GM12878 (cell line): ENCODE results near the gene ELOA. TPM values are rescaled to one million over a fixed set of nuclear protein-coding genes. Genes with fewer than 3 reads are reported as not detected.
A peak's percentile ranks its signal among the peaks of the same experiment; 100 is the strongest.

Experiments used
- DPF2 ChIP-seq: fragments of 450-650 bp; IDR thresholded peaks from 2 replicates; pipeline ENCODE4 v1.6.1; 2017; ENCODE audit warnings: mild to moderate bottlenecking
- ESRRA ChIP-seq: IDR thresholded peaks from 2 replicates; pipeline ENCODE4 v1.6.1; 2012; ENCODE audit warnings: mild to moderate bottlenecking, low read length, improper control_type of control experiment
- FOXK2 ChIP-seq: fragments of 450-650 bp; IDR thresholded peaks from 2 replicates; pipeline ENCODE4 v1.6.1; 2017; ENCODE audit warnings: mild to moderate bottlenecking, moderate library complexity
- GABPA ChIP-seq: IDR thresholded peaks from 2 replicates; pipeline ENCODE4 v1.6.1; 2014; ENCODE audit warnings: antibody characterized with exemption, low read depth, mild to moderate bottlenecking, inconsistent platforms
- IKZF2 ChIP-seq, 2 experiments: fragments of 450-650 bp; IDR thresholded peaks; 2 replicates each; pipeline ENCODE4 v1.6.1; 2017; ENCODE audit warnings: mild to moderate bottlenecking in 2 of 2, moderate library complexity in 2 of 2
- IRF4 ChIP-seq: IDR thresholded peaks from 2 replicates; pipeline ENCODE4 v1.6.1; 2011; ENCODE audit warnings: low read depth, low read length
- KLF5 ChIP-seq: fragments of 450-650 bp; IDR thresholded peaks from 2 replicates; pipeline ENCODE4 v1.6.1; 2014; ENCODE audit warnings: mild to moderate bottlenecking; ENCODE audit not compliant: partially characterized antibody
- PML ChIP-seq: IDR thresholded peaks from 2 replicates; pipeline ENCODE4 v1.6.1; 2012; ENCODE audit warnings: low read length, inconsistent platforms
- POLR2AphosphoS2 ChIP-seq: IDR thresholded peaks from 2 replicates; pipeline ENCODE4 v1.6.1; 2011; ENCODE audit warnings: low read depth, mild to moderate bottlenecking, low read length, improper control_type of control experiment, moderate library complexity
- POU2F2 ChIP-seq: IDR thresholded peaks from 3 replicates; pipeline ENCODE4 v1.6.1; 2011; ENCODE audit warnings: low read depth, mild to moderate bottlenecking, low read length, borderline replicate concordance
- RAD51 ChIP-seq: fragments of 450-650 bp; IDR thresholded peaks from 2 replicates; pipeline ENCODE4 v1.6.1; 2016; ENCODE audit warnings: moderate library complexity, mild to moderate bottlenecking, inconsistent platforms
- SIX5 ChIP-seq: IDR thresholded peaks from 2 replicates; pipeline ENCODE4 v1.6.1; 2011; ENCODE audit warnings: mild to moderate bottlenecking, low read depth, low read length, moderate library complexity; ENCODE audit not compliant: severe bottlenecking
- SP1 ChIP-seq: IDR thresholded peaks from one replicate; pipeline ENCODE4 v1.6.1; 2011; ENCODE audit warnings: low read depth, low read length
- STAT1 ChIP-seq: fragments of 450-650 bp; conservative IDR thresholded peaks from 2 replicates; pipeline ENCODE4 v1.6.1; 2014; ENCODE audit warnings: antibody characterized with exemption, mild to moderate bottlenecking
- TCF3 ChIP-seq: IDR thresholded peaks from 2 replicates; pipeline ENCODE4 v1.6.1; 2012; ENCODE audit warnings: low read depth, mild to moderate bottlenecking, low read length, borderline replicate concordance; ENCODE audit not compliant: insufficient read depth
- ZNF274 ChIP-seq: IDR thresholded peaks from one replicate; pipeline ENCODE4 v1.8.0; 2011; ENCODE audit not compliant: insufficient read length, insufficient read depth
- polyA plus RNA-seq, 11 experiments: library from polyadenylated mRNA; depleted of rRNA in 4 of 11; unstranded in 6 of 11; stranded (reverse) in 5 of 11; fragments of >200 nt; fragmentation: Nextera tagmentation in 4 of 11; fragmentation: Illumina TruSeq in 1 of 11; extraction: Ambion mirVana in 4 of 11; extraction: Trizol in 1 of 11; gene quantifications; 1 replicate in 1 of 11; 2 replicates in 10 of 11; pipeline versions ENCODE4 v1.2.1 to v1.2.3, GENCODE V29; 2011 to 2016; ENCODE audit warnings: inconsistent platforms in 2 of 11, missing spikeins in 2 of 11, low read depth in 1 of 11
- total RNA-seq, 4 experiments: library from RNA; depleted of rRNA in 3 of 4; stranded (reverse); fragments of >200 nt in 3 of 4; fragmentation: Illumina TruSeq in 1 of 4; extraction: Trizol in 1 of 4; gene quantifications; 2 replicates each; pipeline versions ENCODE4 v1.2.1 to v1.2.3, GENCODE V29; 2013 to 2021
- TF ChIP-seq, protein P1 (sequence below): IDR thresholded peaks from 2 replicates; pipeline ENCODE4 v1.6.1; 2012; ENCODE audit warnings: low read depth, low read length, improper control_type of control experiment
- TF ChIP-seq, protein P2 (sequence below): IDR thresholded peaks from 2 replicates; pipeline ENCODE4 v1.6.1; 2012; ENCODE audit warnings: improper control_type of control experiment, low read depth, low read length; ENCODE audit not compliant: insufficient replicate concordance
- TF ChIP-seq, protein P3 (sequence below): fragments of 450-650 bp; IDR thresholded peaks from 2 replicates; pipeline ENCODE4 v1.6.1; 2017; ENCODE audit warnings: mild to moderate bottlenecking, low read depth, inconsistent platforms; ENCODE audit not compliant: poor library complexity, severe bottlenecking

ELOA gene
- total and polyA plus RNA-seq, 10 of the 15 experiments (the other 5 are each of a cell fraction or from before 2014, with no cell fraction given): 20.1 to 63.6 (median 39.8) TPM

DNA sequence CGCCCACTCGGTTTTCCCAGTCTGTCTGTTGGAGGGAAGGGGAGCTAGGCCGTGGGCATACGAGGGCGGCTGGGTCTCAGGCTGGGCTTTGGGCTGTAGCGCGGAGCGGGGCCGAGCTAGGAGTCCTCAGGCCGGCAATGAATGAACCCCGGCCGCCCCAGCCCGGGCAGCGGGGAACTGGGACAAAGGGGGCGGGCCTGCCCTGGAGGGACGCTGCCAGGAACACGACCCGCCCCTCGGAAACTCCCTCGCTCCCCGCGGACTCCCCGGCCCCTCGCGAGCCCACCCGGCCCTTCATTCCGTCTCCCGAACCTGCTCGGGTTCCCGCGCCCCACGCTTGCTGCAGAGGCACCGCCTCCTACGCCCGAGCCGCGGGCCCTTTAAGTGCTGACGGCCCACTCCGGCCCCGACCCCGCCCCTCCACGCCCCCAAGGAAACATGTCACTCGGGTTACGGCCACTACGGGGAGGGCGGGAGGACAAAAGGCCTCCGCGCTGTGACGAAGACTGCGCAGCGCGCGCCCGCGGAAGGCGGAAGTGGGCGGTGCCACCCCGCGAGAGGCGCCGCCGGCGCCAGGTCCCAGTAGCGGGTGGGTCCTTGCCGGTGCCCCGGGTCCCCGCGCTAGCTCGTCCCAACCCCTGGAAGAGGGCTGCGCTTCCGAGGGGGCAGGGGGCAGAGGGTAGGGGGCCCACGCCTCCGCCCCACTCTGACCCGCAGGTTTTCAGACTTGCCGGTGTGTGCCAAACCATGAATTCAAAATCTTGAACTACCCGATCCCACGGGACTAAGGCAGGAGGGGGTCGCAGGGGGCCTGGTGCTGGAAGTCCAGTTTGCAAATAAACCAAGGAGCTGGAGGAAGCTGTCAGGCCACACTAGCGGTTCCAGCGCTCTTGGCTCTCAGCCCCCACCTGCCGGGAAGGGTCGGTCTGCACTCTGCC, 57.4 kb downstream of the ELOA start, which contains the start of gene GALE (continued):
- TF ChIP-seq GABPA: 0 out of 2 replicates have a peak, but pooled peaks have one; percentile 38
- TF ChIP-seq DPF2: peak; percentile 55
- TF ChIP-seq, protein P1, sequence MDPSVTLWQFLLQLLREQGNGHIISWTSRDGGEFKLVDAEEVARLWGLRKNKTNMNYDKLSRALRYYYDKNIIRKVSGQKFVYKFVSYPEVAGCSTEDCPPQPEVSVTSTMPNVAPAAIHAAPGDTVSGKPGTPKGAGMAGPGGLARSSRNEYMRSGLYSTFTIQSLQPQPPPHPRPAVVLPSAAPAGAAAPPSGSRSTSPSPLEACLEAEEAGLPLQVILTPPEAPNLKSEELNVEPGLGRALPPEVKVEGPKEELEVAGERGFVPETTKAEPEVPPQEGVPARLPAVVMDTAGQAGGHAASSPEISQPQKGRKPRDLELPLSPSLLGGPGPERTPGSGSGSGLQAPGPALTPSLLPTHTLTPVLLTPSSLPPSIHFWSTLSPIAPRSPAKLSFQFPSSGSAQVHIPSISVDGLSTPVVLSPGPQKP: peak; percentile 85
- TF ChIP-seq FOXK2: no peak
- TF ChIP-seq IRF4: no peak
- TF ChIP-seq TCF3: 0 out of 2 replicates have a peak, but pooled peaks have one; percentile 52
- peak; percentile 80 for TF ChIP-seq PML
- 0 out of 3 replicates have a peak, but pooled peaks have one; percentile 26 for TF ChIP-seq POU2F2
- TF ChIP-seq RAD51: no peak
- TF ChIP-seq, protein P2, sequence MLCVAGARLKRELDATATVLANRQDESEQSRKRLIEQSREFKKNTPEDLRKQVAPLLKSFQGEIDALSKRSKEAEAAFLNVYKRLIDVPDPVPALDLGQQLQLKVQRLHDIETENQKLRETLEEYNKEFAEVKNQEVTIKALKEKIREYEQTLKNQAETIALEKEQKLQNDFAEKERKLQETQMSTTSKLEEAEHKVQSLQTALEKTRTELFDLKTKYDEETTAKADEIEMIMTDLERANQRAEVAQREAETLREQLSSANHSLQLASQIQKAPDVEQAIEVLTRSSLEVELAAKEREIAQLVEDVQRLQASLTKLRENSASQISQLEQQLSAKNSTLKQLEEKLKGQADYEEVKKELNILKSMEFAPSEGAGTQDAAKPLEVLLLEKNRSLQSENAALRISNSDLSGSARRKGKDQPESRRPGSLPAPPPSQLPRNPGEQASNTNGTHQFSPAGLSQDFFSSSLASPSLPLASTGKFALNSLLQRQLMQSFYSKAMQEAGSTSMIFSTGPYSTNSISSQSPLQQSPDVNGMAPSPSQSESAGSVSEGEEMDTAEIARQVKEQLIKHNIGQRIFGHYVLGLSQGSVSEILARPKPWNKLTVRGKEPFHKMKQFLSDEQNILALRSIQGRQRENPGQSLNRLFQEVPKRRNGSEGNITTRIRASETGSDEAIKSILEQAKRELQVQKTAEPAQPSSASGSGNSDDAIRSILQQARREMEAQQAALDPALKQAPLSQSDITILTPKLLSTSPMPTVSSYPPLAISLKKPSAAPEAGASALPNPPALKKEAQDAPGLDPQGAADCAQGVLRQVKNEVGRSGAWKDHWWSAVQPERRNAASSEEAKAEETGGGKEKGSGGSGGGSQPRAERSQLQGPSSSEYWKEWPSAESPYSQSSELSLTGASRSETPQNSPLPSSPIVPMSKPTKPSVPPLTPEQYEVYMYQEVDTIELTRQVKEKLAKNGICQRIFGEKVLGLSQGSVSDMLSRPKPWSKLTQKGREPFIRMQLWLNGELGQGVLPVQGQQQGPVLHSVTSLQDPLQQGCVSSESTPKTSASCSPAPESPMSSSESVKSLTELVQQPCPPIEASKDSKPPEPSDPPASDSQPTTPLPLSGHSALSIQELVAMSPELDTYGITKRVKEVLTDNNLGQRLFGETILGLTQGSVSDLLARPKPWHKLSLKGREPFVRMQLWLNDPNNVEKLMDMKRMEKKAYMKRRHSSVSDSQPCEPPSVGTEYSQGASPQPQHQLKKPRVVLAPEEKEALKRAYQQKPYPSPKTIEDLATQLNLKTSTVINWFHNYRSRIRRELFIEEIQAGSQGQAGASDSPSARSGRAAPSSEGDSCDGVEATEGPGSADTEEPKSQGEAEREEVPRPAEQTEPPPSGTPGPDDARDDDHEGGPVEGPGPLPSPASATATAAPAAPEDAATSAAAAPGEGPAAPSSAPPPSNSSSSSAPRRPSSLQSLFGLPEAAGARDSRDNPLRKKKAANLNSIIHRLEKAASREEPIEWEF: no peak
- TF ChIP-seq ZNF274: no peak
- TF ChIP-seq SIX5: peak; percentile 46
- peak; percentile 82 for TF ChIP-seq SP1
- no peak for TF ChIP-seq IKZF2 (IDR thresholded peaks at IDR 0.05)
- no peak for TF ChIP-seq STAT1
- TF ChIP-seq POLR2AphosphoS2: peak; percentile 90
- TF ChIP-seq ESRRA: peak; percentile 50; the same call in 1 of the 2 replicates
- TF ChIP-seq, protein P3, sequence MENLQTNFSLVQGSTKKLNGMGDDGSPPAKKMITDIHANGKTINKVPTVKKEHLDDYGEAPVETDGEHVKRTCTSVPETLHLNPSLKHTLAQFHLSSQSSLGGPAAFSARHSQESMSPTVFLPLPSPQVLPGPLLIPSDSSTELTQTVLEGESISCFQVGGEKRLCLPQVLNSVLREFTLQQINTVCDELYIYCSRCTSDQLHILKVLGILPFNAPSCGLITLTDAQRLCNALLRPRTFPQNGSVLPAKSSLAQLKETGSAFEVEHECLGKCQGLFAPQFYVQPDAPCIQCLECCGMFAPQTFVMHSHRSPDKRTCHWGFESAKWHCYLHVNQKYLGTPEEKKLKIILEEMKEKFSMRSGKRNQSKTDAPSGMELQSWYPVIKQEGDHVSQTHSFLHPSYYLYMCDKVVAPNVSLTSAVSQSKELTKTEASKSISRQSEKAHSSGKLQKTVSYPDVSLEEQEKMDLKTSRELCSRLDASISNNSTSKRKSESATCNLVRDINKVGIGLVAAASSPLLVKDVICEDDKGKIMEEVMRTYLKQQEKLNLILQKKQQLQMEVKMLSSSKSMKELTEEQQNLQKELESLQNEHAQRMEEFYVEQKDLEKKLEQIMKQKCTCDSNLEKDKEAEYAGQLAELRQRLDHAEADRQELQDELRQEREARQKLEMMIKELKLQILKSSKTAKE: no peak
- no peak for TF ChIP-seq KLF5
